Heart right ventricle (tissue), 16 donors: ENCODE measurements around the gene ITGAE. TPM values are rescaled to one million over a fixed set of nuclear protein-coding genes. Genes with fewer than 3 reads are reported as not detected.

ENCODE experiments used
- ATAC-seq, 8 donors: fragments of 200-7000 bp; cut with Tn5 transposase; one replicate each; pipeline ENCODE4 v1.9.1; 2020; ENCODE audit warnings: mild to moderate bottlenecking in 8 of 8, moderate library complexity in 8 of 8, moderate number of reproducible peaks in 1 of 8
- DNase-seq, 2 donors: peaks; one replicate each; pipeline ENCODE4 v3.0.0-alpha.2; 2020
- H3K27ac ChIP-seq, 10 donors: fragments of 200-600 bp; sonication (generic) in 2 of 10; one replicate each; pipeline versions ENCODE4 v1.5.0 to v1.8.0; 2020 to 2022; ENCODE audit warnings: mild to moderate bottlenecking in 3 of 10
- H3K27me3 ChIP-seq, 7 donors: fragments of 200-600 bp; one replicate each; pipeline ENCODE4 v1.8.0; 2021 to 2022; ENCODE audit warnings: mild to moderate bottlenecking in 2 of 7
- H3K36me3 ChIP-seq, 9 donors: fragments of 200-600 bp; sonication (generic) in 1 of 9; one replicate each; pipeline versions ENCODE4 v1.5.0 to v1.8.0; 2020 to 2022; ENCODE audit warnings: mild to moderate bottlenecking in 2 of 9
- H3K4me1 ChIP-seq, 9 donors: fragments of 200-600 bp; sonication (generic) in 1 of 9; one replicate each; pipeline versions ENCODE4 v1.5.0 to v1.8.0; 2020 to 2022; ENCODE audit warnings: mild to moderate bottlenecking in 4 of 9
- H3K4me3 ChIP-seq, 10 donors: fragments of 200-600 bp; sonication (generic) in 2 of 10; one replicate each; pipeline versions ENCODE4 v1.5.0 to v1.8.0; 2020 to 2022; ENCODE audit warnings: mild to moderate bottlenecking in 7 of 10, moderate library complexity in 2 of 10
- H3K9me3 ChIP-seq, 11 donors: fragments of 200-600 bp in 10 of 11; sonication (generic) in 2 of 11; one replicate each; pipeline versions ENCODE4 v1.5.0 to v1.8.0; 2013 to 2022; ENCODE audit warnings: mild to moderate bottlenecking in 2 of 11, control low read depth in 1 of 11, moderate library complexity in 1 of 11
- CTCF ChIP-seq, 9 donors: fragments of 200-600 bp; sonication (generic) in 2 of 9; IDR thresholded peaks; one replicate each; pipeline versions ENCODE4 v1.5.0 to v1.8.0; 2021 to 2022; ENCODE audit warnings: antibody characterized with exemption in 9 of 9, mild to moderate bottlenecking in 5 of 9, moderate library complexity in 1 of 9
- WGBS, 2 donors: extraction: QIAGEN DNeasy Blood & Tissue Kit; methylation state at CpG; one replicate each; pipeline ENCODE4 v1.1.7; 2013; ENCODE audit warnings: inconsistent platforms in 1 of 2; 5-methylcytosine and 5-hydroxymethylcytosine counted together
- intact Hi-C, 10 donors: fragments of 100-400 bp; cut with DNase I; formaldehyde crosslinking; loops; one replicate each; pipeline versions ENCODE4 v1.11.1 to v1.14.2; 2022
- polyA plus RNA-seq, 2 donors: library from polyadenylated mRNA; stranded (reverse); fragments of 200-250 nt; gene quantifications; one replicate each; pipeline ENCODE4 v1.2.3, GENCODE V29; 2013
- total RNA-seq, 10 donors: library from RNA; stranded (reverse); fragmentation: NEBNext Ultra II Directional in 3 of 10; extraction: Animal tissue kit (Norgen Biotek cat#: 25700) in 3 of 10; gene quantifications; one replicate each; pipeline versions ENCODE4 v1.2.1 to v1.2.4, GENCODE V29; 2021 to 2023
- donor health status: Arrhythmogenic right ventricular cardiomyopathy.
- donor health status: ischemic (EF 13 %, LVEDD 7.1; RV severe dilation, severe dysfunction).
- donor health status: healthy with polysubstance abuse.
- donor health status: DM: no; HTN: yes; CAD: no.
- donor health status: DM: no; HTN: no; CAD: no.
- donor health status: ischemic (EF 25% LVEDD 6.9; RV normal size, moderate dysfunction).
- donor health status: ischemic (EF 25% LVEDD 5.7; RV mildly dilated, moderate dysfunction).
- donor health status: healthy.
- donor health status: DM: yes; HTN: yes; CAD: no.
- donor health status: Ischemic cardiomyopathy.
- donor health status: ischemic (EF 35%, LVEDD 5.7; RV mildly dilated, moderate dysfunction).
- donor health status: nonischemic (EF 11% LVEDD 7.7; RV severe dilation, severe dysfunction).
- donor health status: DM: yes; HTN: yes; CAD: no.
- donor health status: PGD.
- donor health status: ischemic (EF 29% LVEDD 5.4; RV normal size, mild dysfunction).
- donor health status: nonischemic (EF 23%, LVEDD 6.1; RV moderate dilation, normal function).

The ITGAE gene
- total and polyA plus RNA-seq, 12 donors, result 14.0 to 35.4 (median 16.8) TPM

- intact Hi-C loops, result loop anchor here in 1 of 10 donors (10.0 kb wide), 1 partner anchor 264 kb away; no protein-coding TSS in a partner anchor
- 63 to 67% methylated on average over 14 of the region's 14 CpGs for WGBS, 2 donors
- no peak for TF ChIP-seq CTCF (IDR thresholded peaks at IDR 0.05)
- DNase-seq (no peak), ATAC-seq (no peak)
- Histone ChIP-seq H3K4me1 (peaks cover 0 to 15% (median 7%) of the 10 kb centered on the region in 9 donors), H3K4me3 (no peak overlapping the region), H3K27ac (no peak overlapping the region), H3K36me3 (no peaks in the 10 kb centered on the region), H3K9me3 (no peaks in the 10 kb centered on the region), H3K27me3 (no peaks in the 10 kb centered on the region)
These were observed 60.3 kb downstream of the ITGAE start for GRCh38 chr17:3740611-3741073.

GRCh38 chr17:3739422-3740124 lies 61.4 kb downstream of the ITGAE start:
- Histone ChIP-seq H3K4me1 (peaks cover 0 to 15% (median 7%) of the 10 kb centered on the region in 9 donors), H3K27me3 (peaks cover 0 to 10% (median 0%) of the 10 kb centered on the region in 7 donors), H3K4me3 (no peak overlapping the region), H3K36me3 (no peaks in the 10 kb centered on the region), H3K9me3 (no peaks in the 10 kb centered on the region), H3K27ac (no peak overlapping the region)
- intact Hi-C loops, result loop anchor here in 6 of 10 donors (2.0 to 10.0 kb wide), 7 partner anchors 57 to 335 kb away; partner anchors contain the start of gene NCBP3 (in 1 of the 6)
- DNase-seq, result no peak
- no peak for TF ChIP-seq CTCF (IDR thresholded peaks at IDR 0.05)
- WGBS, 2 donors, result 77 to 83% methylated on average over 16 of the region's 16 CpGs
- no peak for ATAC-seq

GRCh38 chr17:3738562-3739295 lies 62.3 kb downstream of the ITGAE start:
- peak in 7 of 8 donors; percentile 28 to 69 (median 50) for ATAC-seq

More at GRCh38 chr17:3738562-3739295, 62.3 kb downstream of the ITGAE start:
- H3K4me3 ChIP-seq, result peak overlapping the region in 3 of 10 donors; percentile 32 to 39 (median 32)
- no peak for DNase-seq
- WGBS, 2 donors, result 45 to 53% methylated on average over 16 of the region's 16 CpGs
- peaks cover 0 to 17% (median 7%) of the 10 kb centered on the region in 9 donors for H3K4me1 ChIP-seq
- H3K27me3 ChIP-seq, result peaks cover 0 to 10% (median 0%) of the 10 kb centered on the region in 7 donors
- H3K9me3 ChIP-seq, result no peaks in the 10 kb centered on the region
- peak overlapping the region in 2 of 10 donors; percentile 20 to 48 for H3K27ac ChIP-seq
- H3K36me3 ChIP-seq, result no peaks in the 10 kb centered on the region
- no peak for TF ChIP-seq CTCF (IDR thresholded peaks at IDR 0.05)
- intact Hi-C loops, result loop anchor here in 5 of 10 donors (2.0 to 10.0 kb wide), 7 partner anchors 56 to 336 kb away; partner anchors contain the start of gene NCBP3 (in 1 of the 5)
